Lower leg skin (tissue), 4 donors: ENCODE data around the gene NOP56. TPM values are rescaled to one million over a fixed set of nuclear protein-coding genes. Genes with fewer than 3 reads are reported as not detected.
A peak's percentile ranks its signal among the peaks of the same experiment; 100 is the strongest.

Experiments
- DNase-seq, 2 donors: peaks; one replicate each; pipeline ENCODE4 v3.0.0-alpha.2; 2019; ENCODE audit warnings: low spot score in 2 of 2
- H3K4me3 ChIP-seq: fragments of 200-600 bp; sonication (generic); 2 replicates; pipeline ENCODE4 v1.5.1; 2017; ENCODE audit warnings: mild to moderate bottlenecking, low read depth; ENCODE audit not compliant: poor library complexity, severe bottlenecking
- POLR2A ChIP-seq, 2 donors: fragments of 450-650 bp; IDR thresholded peaks; one replicate each; pipeline ENCODE4 v1.6.1; 2016 to 2017; ENCODE audit warnings: antibody characterized with exemption in 2 of 2, mild to moderate bottlenecking in 1 of 2, moderate library complexity in 1 of 2
- WGBS, 2 donors: methylation state at CpG; one replicate each; pipeline ENCODE4 v1.1.5; 2018; 5-methylcytosine and 5-hydroxymethylcytosine counted together
- intact Hi-C: fragments of 100-400 bp; cut with DNase I; formaldehyde crosslinking; loops from one replicate; pipeline ENCODE4 v1.15.0; 2023; ENCODE audit warnings: low total_unique reads
- total RNA-seq, 4 donors: library from RNA; depleted of rRNA; stranded (reverse); fragments of >200 nt; gene quantifications; one replicate each; pipeline ENCODE4 v1.1.0, GENCODE V29; 2016
- TF ChIP-seq, protein P1 (sequence below), 3 donors: fragments of 450-650 bp; IDR thresholded peaks; one replicate each; pipeline ENCODE4 v1.5.1; 2016; ENCODE audit warnings: antibody characterized with exemption in 3 of 3, mild to moderate bottlenecking in 3 of 3, moderate library complexity in 2 of 3

Gene NOP56
- total RNA-seq, 4 donors from 2014 or later, result 51.5 to 64.7 (median 56.6) TPM

DNA sequence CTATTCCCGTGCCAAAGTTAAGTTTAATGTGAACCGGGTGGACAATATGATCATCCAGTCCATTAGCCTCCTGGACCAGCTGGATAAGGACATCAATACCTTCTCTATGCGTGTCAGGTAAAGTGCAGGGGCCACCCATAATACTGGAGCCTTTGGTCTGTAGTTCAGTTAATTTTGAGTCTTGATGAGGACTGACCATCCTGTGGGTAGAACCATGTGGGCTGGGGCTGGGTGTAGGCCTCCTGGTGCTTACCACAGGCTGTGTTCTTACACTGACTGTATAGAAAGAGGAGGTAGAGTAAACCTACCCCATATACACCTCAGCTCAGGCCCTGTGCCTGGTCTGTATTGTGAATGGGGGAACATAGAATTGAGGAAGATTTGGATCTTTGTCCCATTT is 2.4 kb downstream of the NOP56 start:
- DNase-seq, result no peak
- intact Hi-C loops, result no loop called here
- WGBS, 2 donors, result 88 to 89% methylated on average over 3 of the region's 3 CpGs
- H3K4me3 ChIP-seq, result no peak overlapping the region
- no peak for TF ChIP-seq POLR2A (IDR thresholded peaks at IDR 0.05)
- TF ChIP-seq, protein P1, sequence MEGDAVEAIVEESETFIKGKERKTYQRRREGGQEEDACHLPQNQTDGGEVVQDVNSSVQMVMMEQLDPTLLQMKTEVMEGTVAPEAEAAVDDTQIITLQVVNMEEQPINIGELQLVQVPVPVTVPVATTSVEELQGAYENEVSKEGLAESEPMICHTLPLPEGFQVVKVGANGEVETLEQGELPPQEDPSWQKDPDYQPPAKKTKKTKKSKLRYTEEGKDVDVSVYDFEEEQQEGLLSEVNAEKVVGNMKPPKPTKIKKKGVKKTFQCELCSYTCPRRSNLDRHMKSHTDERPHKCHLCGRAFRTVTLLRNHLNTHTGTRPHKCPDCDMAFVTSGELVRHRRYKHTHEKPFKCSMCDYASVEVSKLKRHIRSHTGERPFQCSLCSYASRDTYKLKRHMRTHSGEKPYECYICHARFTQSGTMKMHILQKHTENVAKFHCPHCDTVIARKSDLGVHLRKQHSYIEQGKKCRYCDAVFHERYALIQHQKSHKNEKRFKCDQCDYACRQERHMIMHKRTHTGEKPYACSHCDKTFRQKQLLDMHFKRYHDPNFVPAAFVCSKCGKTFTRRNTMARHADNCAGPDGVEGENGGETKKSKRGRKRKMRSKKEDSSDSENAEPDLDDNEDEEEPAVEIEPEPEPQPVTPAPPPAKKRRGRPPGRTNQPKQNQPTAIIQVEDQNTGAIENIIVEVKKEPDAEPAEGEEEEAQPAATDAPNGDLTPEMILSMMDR (IDR thresholded peaks at IDR 0.05), result no peak

DNA sequence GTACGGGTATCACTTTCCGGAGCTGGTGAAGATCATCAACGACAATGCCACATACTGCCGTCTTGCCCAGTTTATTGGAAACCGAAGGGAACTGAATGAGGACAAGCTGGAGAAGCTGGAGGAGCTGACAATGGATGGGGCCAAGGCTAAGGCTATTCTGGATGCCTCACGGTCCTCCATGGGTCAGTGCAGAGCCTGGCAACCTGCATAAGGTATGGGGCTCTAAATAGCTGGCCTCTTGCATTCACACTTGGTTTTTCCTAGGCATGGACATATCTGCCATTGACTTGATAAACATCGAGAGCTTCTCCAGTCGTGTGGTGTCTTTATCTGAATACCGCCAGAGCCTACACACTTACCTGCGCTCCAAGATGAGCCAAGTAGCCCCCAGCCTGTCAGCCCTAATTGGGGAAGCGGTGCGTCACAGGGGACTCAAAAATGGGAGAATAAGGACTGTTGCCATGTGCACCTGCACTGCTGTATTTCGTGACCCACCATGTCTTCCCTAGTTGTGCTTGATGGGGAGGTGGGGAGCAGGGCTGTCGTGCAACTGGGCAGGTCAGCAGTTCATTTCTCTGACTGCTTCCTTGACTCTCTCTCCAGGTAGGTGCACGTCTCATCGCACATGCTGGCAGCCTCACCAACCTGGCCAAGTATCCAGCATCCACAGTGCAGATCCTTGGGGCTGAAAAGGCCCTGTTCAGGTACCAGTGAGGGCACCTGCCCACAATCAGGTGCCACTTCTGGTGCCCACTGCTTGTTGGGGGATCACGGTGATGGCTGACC is 3.1 kb downstream of the NOP56 start:
- whole genome bisulfite sequencing, 2 donors, result 91 to 94% methylated on average over 17 of the region's 17 CpGs
- DNase-seq, result peak in 1 of 2 donors; percentile 56
- TF ChIP-seq POLR2A (IDR thresholded peaks at IDR 0.05), result no peak
- TF ChIP-seq, protein P1 (IDR thresholded peaks at IDR 0.05), result no peak
- no peak overlapping the region for H3K4me3 ChIP-seq
- intact Hi-C loops, result no loop called here

DNA sequence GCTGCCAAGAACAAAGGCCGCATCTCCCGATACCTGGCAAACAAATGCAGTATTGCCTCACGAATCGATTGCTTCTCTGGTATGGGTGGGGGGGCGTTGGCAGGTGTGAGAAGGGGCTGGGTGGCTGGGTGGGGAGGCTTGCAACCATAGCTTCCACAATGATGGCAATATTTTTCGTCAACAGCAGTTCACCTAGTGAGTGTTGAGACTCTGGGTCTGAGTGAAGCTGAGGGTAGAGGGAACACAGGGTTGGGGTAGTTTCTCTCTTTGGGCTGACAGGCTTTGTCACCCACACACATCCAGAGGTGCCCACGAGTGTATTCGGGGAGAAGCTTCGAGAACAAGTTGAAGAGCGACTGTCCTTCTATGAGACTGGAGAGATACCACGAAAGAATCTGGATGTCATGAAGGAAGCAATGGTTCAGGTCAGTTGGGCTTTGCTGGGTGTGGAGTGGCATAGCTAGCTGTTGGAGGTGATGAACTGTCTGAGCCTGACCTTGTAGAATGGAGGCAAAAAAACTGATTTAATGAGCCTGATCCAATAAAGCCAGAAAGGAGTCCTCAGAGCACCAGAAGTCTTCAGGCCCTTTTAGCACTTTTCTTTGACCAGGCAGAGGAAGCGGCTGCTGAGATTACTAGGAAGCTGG is 4.2 kb downstream of the NOP56 start:
- DNase-seq, result no peak
- TF ChIP-seq POLR2A (IDR thresholded peaks at IDR 0.05), result no peak
- TF ChIP-seq, protein P1 (IDR thresholded peaks at IDR 0.05), result no peak
- WGBS, 2 donors, result 84 to 94% methylated on average over 12 of the region's 12 CpGs
- H3K4me3 ChIP-seq, result no peak overlapping the region
- intact Hi-C loops, result no loop called here

DNA sequence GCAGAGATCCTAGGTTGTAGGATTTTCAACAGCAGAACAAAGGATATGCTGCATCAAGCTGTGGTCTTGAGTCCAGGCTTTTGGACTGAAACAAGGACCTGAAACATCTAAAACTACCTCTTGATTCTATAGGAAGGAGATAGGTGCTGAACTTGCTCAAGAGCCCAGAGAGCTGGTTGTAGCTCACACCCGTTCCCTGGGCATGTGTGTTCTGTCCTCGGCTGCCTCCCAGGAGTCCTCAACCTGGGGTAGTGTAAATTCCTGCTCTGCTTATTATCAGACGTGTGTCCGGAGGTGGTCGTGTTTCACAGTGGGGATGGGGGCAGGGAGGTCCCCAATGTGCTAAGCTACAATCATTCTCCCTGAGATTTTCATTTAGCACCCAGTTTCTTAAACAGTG is 4.8 kb downstream of the NOP56 start:
- no peak overlapping the region for H3K4me3 ChIP-seq
- TF ChIP-seq, protein P1 (IDR thresholded peaks at IDR 0.05), result no peak
- no peak for TF ChIP-seq POLR2A (IDR thresholded peaks at IDR 0.05)
- intact Hi-C loops, result no loop called here
- DNase-seq, result no peak
- WGBS, 2 donors, result 76 to 78% methylated on average over 5 of the region's 5 CpGs

DNA sequence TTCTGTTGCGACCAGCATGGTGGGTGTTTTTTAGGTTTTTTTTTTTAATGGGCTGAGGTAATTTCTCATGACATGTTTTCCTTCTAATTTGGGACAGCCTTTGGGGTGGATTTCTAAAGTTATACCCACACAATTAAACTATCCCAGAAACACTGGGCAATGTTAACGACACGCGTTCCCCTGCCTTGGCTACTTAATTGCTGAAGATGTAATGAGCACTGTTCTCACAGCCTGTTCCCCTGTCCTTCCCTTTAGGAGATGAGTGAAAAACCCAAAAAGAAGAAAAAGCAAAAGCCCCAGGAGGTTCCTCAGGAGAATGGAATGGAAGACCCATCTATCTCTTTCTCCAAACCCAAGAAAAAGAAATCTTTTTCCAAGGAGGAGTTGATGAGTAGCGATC is 5.2 kb downstream of the NOP56 start:
- H3K4me3 ChIP-seq, result no peak overlapping the region
- intact Hi-C loops, result no loop called here
- no peak for DNase-seq
- WGBS, 2 donors, result 79 to 85% methylated on average over 5 of the region's 5 CpGs
- no peak for TF ChIP-seq POLR2A (IDR thresholded peaks at IDR 0.05)
- TF ChIP-seq, protein P1 (IDR thresholded peaks at IDR 0.05), result no peak
